ENCODE data around the gene KLHDC8B. TPM values are rescaled to one million over a fixed set of nuclear protein-coding genes. Genes with fewer than 3 reads are reported as not detected.

Gene KLHDC8B
- total RNA-seq, 6 donors from 2014 or later = 21.9 to 60.8 (median 32.7) TPM

GRCh38 chr3:49177073-49177472 lies 5.7 kb downstream of the KLHDC8B start:
- Histone ChIP-seq H3K27me3 (no peaks in the 10 kb centered on the region), H3K4me3 (no peak overlapping the region), H3K36me3 (peaks cover 3 to 22% (median 8%) of the 10 kb centered on the region in 4 donors), H3K9me3 (no peaks in the 10 kb centered on the region), H3K4me1 (peaks cover 18 to 22% (median 19%) of the 10 kb centered on the region in 4 donors), H3K27ac (peak overlapping the region in 1 of 4 donors; percentile 10)
- WGBS, 2 donors = 82 to 83% methylated on average over 2 of the region's 2 CpGs
- TF ChIP-seq POLR2AphosphoS5 (IDR thresholded peaks at IDR 0.05) = no peak
- no peak for TF ChIP-seq POLR2A (IDR thresholded peaks at IDR 0.05)
- TF ChIP-seq, protein P1, sequence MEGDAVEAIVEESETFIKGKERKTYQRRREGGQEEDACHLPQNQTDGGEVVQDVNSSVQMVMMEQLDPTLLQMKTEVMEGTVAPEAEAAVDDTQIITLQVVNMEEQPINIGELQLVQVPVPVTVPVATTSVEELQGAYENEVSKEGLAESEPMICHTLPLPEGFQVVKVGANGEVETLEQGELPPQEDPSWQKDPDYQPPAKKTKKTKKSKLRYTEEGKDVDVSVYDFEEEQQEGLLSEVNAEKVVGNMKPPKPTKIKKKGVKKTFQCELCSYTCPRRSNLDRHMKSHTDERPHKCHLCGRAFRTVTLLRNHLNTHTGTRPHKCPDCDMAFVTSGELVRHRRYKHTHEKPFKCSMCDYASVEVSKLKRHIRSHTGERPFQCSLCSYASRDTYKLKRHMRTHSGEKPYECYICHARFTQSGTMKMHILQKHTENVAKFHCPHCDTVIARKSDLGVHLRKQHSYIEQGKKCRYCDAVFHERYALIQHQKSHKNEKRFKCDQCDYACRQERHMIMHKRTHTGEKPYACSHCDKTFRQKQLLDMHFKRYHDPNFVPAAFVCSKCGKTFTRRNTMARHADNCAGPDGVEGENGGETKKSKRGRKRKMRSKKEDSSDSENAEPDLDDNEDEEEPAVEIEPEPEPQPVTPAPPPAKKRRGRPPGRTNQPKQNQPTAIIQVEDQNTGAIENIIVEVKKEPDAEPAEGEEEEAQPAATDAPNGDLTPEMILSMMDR (IDR thresholded peaks at IDR 0.05) = no peak
- TF ChIP-seq EP300 (IDR thresholded peaks at IDR 0.05) = no peak
- DNase-seq (no peak), ATAC-seq (ENCODE audit: low FRiP score in 2 of 2) (no peak)

DNA sequence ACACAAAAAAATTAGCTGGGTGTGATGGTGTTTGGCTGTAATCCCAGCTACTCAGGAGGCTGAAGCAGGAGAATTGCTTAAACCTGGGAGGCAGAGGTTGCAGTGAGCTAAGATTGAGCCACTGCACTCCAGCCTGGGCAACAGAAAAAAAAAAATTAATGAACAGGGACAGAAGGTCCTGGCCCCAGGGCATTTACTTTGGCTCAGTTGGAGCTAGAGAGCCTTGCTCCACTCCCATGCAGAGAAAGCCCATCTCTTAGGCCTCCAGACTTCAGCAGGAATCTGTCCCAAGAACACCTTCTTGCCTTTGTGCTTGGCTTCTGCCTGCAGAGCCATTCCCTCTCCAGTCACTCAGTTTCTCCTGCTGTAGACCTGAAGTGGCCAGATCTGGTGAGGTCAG lies 8.7 kb downstream of the KLHDC8B start:
- no peak overlapping the region for H3K27ac ChIP-seq
- H3K4me3 ChIP-seq = no peak overlapping the region
- no peaks in the 10 kb centered on the region for H3K9me3 ChIP-seq
- ATAC-seq (ENCODE audit: low FRiP score in 2 of 2) = no peak
- no peaks in the 10 kb centered on the region for H3K27me3 ChIP-seq
- peaks cover under 1 to 12% (median 6%) of the 10 kb centered on the region in 4 donors for H3K36me3 ChIP-seq
- TF ChIP-seq, protein P1 (IDR thresholded peaks at IDR 0.05) = no peak
- no peaks in the 10 kb centered on the region for H3K4me1 ChIP-seq
- DNase-seq = no peak

- Histone ChIP-seq H3K4me1 (no peaks in the 10 kb centered on the region), H3K27ac (no peak overlapping the region), H3K36me3 (no peaks in the 10 kb centered on the region), H3K9me3 (no peaks in the 10 kb centered on the region), H3K27me3 (no peaks in the 10 kb centered on the region), H3K4me3 (no peak overlapping the region)
- TF ChIP-seq, protein P1 (IDR thresholded peaks at IDR 0.05) = no peak
- TF ChIP-seq EP300 (IDR thresholded peaks at IDR 0.05) = no peak
- no peak for TF ChIP-seq POLR2AphosphoS5 (IDR thresholded peaks at IDR 0.05)
- no peak for ATAC-seq (ENCODE audit: low FRiP score in 2 of 2)
- no peak for DNase-seq
- 65 to 83% methylated on average over 6 of the region's 6 CpGs for WGBS, 2 donors
Observed at GRCh38 chr3:49181351-49181750, 10.0 kb downstream of the KLHDC8B start.

DNA sequence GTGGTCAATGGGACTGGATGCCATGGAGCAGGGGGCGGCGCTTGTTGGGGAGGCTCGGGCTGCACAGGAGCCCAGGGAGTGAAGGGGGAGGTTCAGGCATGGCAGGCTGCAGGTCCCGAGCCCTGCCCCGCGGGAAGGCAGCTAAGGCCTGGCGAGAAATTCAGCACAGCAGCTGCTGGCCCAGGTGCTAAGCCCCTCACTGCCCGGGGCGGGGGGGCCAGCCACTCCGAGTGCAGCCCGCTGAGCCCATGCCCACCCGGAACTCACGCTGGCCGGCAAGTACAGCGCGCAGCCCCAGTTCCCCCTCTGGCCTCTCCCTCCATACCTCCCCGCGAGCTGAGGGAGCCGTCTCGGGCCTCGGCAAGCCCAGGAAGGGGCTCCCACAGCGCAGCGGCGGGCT lies 11.3 kb downstream of the KLHDC8B start:
- no peaks in the 10 kb centered on the region for H3K4me1 ChIP-seq
- H3K27ac ChIP-seq = no peak overlapping the region
- no peak for ATAC-seq (ENCODE audit: low FRiP score in 2 of 2)
- DNase-seq = peak in 1 of 2 donors; percentile 66
- no peak overlapping the region for H3K4me3 ChIP-seq
- no peaks in the 10 kb centered on the region for H3K36me3 ChIP-seq
- H3K9me3 ChIP-seq = no peaks in the 10 kb centered on the region
- H3K27me3 ChIP-seq = no peaks in the 10 kb centered on the region
- no peak for TF ChIP-seq POLR2AphosphoS5 (IDR thresholded peaks at IDR 0.05)
- no peak for TF ChIP-seq POLR2A (IDR thresholded peaks at IDR 0.05)
- no peak for TF ChIP-seq EP300 (IDR thresholded peaks at IDR 0.05)
- TF ChIP-seq, protein P1 (IDR thresholded peaks at IDR 0.05) = no peak
- WGBS, 2 donors = 86 to 94% methylated on average over 12 to 15 of the region's 24 CpGs

DNA sequence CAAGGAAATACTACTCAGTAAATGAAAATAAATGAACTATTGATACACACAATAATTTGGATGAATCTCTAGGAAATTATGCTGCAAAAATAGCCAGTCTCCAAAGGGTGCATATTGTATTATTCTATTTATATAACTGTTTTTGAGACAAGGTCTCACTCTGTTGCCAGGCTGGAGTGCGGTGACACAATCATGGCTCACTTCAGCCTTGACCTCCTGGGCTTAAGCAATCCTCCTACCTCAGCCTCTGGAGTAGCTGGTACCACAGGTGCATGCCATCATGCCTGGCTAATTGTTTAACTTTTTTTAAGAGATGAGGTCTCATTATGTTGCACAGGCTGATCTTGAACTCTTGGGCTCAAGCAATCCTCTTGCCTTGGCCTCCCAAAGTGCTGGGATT lies 12.5 kb downstream of the KLHDC8B start:
- H3K4me1 ChIP-seq = no peaks in the 10 kb centered on the region
- TF ChIP-seq, protein P1 (IDR thresholded peaks at IDR 0.05) = no peak
- no peak for TF ChIP-seq POLR2AphosphoS5 (IDR thresholded peaks at IDR 0.05)
- no peaks in the 10 kb centered on the region for H3K9me3 ChIP-seq
- H3K4me3 ChIP-seq = no peak overlapping the region
- H3K27me3 ChIP-seq = no peaks in the 10 kb centered on the region
- ATAC-seq (ENCODE audit: low FRiP score in 2 of 2) = no peak
- WGBS, 2 donors = 50 to 73% methylated on average over 1 of the region's 1 CpG
- DNase-seq = no peak
- H3K27ac ChIP-seq = no peak overlapping the region
- H3K36me3 ChIP-seq = no peaks in the 10 kb centered on the region

Measured in upper lobe of left lung (tissue), 6 donors.